Measurements from ENCODE around the gene PCSK5.

DNA sequence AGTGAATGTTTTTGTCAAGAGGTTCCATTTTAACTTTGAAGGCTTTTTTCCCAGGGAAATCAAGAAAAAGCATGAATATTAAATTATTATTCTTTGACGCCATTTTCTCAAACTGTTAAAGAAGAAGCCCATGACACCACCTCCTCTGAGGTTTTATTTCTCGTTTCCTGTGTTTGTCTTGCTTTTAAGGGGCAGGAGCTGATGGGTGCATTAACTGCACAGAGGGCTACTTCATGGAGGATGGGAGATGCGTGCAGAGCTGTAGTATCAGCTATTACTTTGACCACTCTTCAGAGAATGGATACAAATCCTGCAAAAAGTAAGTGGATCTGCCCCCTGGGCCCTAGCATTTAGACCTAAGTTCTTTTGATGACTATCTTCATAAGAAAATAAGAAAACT lies 298.4 kb downstream of the PCSK5 start:
- no peak for TF ChIP-seq CTCF (conservative IDR thresholded peaks at IDR 0.05; ENCODE audit: low read depth, low read length)
- no peak for TF ChIP-seq EZH2 (IDR thresholded peaks at IDR 0.05; ENCODE audit: borderline replicate concordance, low read depth, low read length, poor library complexity, severe bottlenecking)

All from A673 (cell line).